NCI-H2029 treated with DMSO at 0.1 percent for 48 hours (cell line): ENCODE results near the gene COL21A1.

Source experiments
- DNase-seq: peaks from one replicate; lab custom pipeline; 2025; lab: John Stamatoyannopoulos, UW

The COL21A1 gene

DNA sequence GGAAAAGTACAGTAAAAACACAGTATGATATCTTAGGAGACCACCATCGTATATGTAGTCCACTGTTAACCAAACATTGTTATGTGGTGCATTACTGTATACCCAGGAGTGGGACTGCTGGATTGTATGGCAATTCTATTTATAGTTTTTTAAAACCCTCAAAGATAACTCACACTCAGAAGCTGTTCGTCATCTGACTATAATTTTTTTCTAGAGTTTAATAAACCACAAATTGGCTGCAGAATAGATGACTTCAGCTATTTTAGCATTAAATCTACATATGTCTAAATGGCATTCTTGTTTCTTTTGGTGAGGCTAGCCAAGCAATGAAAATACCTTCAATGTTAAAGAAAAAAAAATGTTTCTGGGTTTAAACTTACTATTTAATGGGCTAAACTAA is 237.7 kb downstream of the COL21A1 start:
- DNase-seq: no peak
